Glomerular visceral epithelial cell (primary cell): ENCODE results near the gene LRRC74B.
A peak's percentile ranks its signal among the peaks of the same experiment; 100 is the strongest.
"Not testable (repeated sequence)": the region's sequence is repeated elsewhere in the genome, so short reads cannot be mapped to it uniquely, and the experiment has no call there.

Source experiments
- DNase-seq: peaks from one replicate; pipeline ENCODE4 v3.0.0-alpha.2; 2016; ENCODE audit errors: extremely low spot score

Gene LRRC74B

DNA sequence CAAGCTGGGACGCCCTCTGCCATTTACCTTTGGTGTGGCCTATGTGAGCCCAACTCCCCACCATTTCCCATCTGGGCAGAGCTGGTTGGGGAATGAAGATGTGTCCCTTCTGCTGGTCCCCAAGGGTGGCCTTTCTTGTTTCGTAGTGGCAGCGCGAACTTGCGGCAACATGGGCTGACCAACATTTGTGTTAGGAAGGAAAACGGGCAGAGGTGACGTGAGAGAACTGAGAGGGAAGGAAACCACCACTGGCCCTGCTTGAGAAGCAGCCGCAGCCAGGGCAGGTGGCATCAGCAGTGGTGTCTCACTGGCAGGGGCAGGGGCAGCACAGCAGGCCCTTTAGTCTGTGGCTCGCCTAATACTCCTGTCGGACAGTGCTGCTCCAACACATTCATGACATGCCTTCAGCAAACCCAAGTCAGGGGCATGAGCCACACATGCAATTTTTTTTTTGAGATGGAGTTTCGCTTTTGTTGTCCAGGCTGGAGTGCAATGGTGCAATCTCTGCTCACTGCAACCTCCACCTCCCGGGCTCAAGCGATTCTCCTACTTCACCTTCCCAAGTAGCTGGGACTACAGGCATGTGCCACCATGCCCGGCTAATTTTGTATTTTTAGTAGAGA is 29.9 kb downstream of the LRRC74B start:
- no peak for DNase-seq

DNA sequence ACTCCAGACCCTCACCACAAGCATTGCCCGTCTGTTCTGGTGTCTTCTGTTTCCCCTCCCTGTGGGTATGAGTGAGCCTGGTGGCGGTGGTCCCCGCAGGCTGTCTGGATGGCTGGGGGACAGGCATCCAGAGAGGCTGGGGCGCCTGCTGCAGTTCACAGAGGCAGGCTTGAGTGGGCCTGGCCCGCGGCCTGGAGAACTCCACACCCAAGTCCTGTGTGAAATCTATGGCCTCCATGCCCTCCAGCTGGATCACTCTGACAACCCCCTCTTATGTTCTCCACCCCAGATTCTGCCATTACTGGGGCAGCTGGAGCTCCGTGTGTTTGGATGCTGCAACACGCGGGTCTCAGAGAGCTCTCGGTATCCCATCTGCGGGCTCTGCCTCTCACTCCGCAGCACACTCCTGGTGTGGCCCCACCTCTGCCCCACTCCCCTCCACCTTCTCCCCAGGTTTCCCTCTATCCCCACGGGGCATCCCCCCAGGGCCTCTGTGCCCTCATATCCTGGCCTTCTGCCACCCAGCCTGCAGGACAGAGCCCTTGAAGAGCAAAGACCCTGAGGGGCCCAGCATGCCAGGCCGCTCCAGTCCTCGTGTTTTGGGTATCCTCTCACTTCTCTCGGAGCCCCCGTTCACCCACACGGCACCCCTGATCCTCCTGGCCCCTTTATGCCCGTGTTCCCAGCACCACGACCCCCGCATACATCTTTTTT is 31.3 kb downstream of the LRRC74B start:
- no peak for DNase-seq

DNA sequence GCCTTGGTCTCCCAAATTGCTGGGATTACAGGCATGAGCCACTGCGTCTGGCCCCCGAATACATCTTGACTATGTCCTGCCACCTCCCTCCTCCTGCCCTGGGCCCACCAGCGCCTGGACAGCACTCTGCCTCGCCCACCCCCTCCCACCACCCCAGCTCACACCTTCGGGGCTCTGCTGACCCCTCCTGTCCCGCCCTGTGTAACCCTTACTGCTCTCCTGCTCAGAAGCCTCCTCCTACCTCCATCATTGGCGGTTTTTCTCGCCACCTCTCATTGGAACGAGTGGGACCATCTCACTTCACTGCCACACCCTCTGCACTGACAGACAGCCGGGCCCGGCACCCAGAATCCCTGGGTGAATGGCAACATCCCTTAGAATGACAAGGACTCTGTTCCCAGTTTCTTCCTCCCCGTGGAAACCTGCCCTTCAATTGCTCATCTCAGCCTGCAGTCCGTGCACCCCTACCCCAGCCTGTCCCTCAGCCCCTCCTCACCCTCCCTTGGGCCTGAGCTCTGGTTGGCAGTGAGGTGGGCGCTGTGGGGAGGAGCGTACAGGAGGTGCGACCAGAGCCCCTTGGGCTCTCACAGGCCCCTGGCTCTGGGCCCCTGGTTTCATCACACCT is 32.2 kb downstream of the LRRC74B start:
- no peak for DNase-seq

DNA sequence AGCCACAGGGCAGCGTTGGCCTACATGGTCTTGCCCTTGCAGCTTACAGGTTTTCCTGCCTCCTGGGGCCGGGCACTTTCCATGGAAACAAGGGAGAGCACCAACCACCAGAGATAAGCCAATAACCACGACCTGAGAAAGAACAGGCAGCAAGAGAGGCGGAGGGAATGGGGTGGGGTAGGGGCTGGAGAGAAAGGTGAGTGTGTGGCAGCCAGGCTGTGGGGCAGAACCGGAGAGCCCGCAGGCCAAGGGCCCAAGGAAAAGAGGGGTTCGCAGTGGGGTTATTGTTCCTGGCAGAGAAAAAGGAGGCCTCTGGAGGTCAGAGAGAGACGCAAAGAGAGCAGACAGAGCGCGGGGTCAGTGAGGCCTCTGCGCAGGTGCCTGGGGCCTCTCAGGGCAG is 33.2 kb downstream of the LRRC74B start:
- DNase-seq: no peak

DNA sequence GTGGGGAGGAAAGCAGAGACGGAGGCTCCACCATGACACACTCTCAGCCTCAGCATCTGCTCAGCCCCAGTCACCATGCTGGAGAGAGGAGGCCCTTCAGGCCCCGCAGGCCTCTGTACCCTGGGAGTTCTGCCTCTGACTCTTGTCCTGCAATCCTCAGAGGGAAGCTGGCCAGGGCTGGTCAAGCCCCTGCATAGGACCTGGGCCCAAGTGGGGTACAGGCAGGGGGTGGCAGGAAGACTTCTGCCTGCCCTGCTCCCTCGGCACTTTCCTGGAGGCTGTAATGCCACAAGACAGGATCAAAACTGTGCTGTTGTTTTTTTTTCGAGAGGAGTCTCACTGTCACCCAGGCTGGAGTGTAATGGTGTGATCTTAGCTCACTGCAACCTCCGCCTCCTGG is 33.7 kb downstream of the LRRC74B start:
- DNase-seq: no peak

DNA sequence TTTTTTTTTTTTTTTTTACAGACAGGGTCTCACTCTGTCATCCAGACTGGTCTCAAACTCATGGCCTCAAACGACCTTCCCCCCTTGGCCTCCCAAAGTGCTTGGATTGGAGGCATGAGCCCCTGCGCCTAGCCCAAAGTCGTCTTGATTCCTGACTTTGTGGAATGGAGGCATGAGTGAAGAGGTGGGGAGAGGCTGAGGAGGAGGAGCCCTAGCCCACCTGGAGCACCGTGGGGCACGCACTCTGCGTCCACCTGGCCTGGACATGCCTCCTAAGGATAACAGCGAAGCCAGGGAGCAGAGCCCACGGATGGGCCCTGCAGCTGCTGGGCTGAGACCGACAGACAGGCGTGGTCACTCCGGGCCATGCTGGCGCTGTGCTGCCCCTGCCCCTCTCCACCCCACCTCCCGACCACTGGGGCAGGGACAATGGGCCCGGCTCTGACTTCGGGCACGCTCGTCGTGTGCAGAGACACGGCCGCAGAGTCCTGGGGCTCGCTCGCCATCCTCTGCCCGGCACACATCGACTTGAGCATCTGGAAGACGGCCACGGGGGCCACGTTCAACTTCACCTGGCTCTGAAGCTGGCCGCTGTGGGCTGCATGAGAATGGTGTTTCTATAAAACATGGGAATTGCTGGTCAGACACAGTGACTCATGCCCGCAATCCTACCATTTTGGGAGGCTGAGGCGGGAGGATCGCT is 34.8 kb downstream of the LRRC74B start:
- DNase-seq: no peak

DNA sequence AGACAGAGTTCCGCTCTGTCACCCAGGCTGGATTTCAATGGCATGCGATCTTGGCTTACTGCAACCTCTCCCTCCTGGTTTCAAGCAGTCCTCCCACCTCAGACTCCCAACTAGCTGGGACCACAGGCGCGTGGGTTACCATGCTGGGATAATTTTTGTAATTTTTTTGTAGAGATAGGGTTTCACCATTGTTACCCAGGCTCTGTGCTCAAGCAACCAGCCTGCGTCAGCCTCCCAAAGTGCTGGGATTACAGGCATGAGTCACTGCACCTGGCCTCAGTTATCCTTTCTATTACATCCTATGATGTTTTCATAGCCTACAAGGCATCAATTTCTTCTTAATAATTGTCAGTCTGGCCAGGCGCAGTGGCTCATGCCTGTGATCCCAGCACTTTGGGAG is 36.5 kb downstream of the LRRC74B start:
- DNase-seq: no peak

DNA sequence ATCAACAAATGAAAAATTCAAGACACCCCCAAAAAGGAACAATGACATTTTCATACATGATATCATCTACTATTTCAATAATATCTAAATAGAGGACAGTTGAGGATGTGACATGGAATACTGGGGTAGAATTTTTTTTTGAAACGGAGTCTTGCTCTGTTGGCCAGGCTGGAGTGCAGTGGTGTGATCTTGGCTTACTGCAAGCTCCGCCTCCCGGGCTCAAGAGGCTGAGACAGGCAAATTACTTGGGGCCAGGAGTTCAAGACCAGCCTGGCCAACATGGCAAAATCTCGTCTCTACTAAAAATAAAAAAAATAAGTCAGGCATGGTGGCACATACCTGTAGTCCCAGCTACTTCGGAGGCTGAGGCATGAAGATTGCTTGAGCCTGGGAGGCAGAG is 41.4 kb downstream of the LRRC74B start:
- no peak for DNase-seq

DNA sequence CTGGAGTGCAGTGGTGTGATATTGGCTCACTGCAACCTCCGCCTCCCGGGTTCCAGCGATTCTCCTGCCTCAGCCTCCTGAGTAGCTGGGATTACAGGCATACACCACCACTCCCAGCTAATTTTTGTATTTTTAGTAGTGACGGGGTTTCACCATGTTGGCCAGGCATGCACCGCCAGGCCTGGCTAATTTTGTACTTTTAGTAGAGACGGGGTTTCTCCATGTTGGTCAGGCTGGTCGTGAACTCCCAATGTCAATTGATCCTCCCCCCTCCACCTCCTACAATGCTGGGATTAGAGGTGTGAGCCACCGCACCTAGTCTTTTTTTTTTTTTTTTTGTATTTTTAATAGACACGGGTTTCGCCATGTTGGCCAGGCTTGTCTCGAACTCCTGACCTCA is 42.2 kb downstream of the LRRC74B start:
- DNase-seq: not testable (repeated sequence)

DNA sequence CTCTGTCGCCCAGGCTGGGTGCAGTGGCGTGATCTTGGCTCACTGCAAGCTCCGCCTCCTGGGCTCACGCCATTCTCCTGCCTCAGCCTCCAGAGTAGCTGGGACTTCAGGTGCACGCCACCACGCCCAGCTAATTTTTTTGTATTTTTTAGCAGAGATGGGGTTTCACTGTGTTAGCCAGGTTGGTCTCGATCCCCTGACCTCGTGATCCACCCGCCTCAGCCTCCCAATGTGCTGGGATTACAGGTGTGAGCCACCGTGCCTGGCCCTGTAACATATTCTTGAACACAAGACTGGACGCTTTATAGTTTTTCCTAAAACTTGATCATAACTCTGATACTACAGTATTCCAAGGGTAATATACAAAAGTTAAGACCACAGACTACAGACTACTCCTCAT is 45.5 kb downstream of the LRRC74B start:
- not testable (repeated sequence) for DNase-seq

DNA sequence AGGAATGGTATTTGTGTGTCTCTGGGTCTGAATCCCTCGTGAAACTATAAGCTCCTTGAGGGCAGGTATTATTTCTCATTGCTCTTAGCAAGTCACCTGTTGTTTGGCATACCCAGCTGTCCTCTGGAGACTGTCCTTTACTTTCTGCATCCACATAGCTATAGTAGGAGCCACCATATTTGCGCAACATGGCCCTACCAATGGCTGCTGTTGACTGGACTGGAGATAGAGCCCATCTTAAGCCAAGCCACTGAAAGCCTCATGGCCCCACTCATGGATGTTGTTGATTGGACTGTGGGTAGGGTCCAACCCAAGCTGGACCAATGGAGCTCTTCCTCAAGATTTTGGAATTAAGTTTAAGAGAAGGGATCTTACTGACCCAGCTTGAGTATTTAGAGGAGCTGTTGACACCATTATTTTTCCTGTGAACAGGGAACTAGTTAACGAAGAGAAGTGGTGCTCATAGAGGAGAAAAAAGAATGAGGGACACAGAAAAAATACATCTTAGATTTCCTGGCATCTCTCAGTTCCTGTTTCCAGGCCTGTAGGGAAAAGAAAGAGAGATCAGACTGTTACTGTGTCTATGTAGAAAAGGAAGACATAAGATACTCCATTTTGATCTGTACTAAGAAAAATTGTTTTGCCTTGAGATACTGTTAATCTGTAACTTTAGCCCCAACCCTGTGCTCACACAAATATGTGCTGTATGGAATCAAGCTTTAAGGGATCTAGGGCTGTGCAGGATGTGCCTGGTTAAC is 47.2 kb downstream of the LRRC74B start:
- no peak for DNase-seq

DNA sequence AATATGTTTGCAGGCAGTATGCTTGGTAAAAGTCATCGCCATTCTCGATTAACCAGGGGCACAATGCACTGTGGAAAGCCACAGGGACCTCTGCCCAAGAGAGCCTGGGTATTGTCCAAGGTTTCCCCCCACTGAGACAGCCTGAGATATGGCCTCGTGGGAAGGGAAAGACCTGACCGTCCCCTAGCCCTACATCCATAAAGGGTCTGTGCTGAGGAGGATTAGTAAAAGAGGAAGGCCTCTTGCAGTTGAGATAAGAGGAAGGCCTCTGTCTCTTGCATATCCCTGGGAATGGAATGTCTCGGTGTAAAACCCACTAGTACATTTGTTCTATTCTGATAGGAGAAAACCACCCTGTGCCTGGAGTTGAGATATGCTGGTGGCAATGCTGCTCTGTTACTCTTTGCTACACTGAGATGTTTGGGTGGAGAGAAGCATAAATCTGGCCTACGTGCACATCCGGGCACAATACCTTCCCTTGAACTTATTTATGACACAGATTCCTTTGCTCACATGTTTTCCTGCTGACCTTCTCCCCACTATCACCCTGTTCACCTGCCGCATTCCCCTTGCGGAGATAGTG is 47.9 kb downstream of the LRRC74B start:
- DNase-seq: not testable (repeated sequence)

DNA sequence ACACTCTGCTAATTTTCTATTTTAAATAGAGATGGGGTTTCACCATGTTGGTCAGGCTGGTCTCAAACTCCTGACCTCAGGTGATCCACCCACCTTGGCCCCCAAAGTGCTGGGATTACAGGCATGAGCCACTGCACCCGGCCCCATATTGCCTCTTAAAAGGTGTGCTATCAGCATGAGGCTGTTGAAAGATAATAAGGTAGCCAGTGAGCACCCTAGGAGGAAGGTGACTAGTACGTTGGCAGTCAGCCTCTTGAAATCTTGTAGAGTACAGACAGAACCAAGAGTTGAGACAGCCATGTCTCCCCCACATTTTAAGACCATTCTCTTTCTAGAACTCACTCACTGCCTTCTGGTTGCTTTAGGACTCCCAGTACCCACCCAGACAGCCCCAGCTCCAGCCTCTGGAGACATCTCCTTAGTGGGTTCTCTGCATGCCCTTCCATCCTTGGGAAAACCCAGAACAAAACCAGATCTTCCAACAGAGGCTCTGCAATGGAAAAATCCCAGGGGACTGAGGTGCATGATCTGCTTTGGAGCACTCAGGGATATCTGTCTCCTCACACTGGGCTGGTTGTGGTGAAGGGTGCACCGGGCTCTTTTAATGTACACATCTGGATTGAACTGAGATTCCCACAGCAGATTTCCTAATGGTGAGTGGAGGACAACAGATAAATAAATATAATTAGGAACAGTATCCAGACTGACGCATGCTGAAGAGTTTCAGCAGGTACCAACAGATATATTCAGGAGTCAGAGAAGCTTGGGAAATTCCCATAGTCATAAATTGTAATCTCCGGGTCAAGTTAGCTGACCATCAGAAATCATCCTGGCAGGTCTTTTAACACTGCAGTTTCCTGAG is 49.4 kb downstream of the LRRC74B start:
- DNase-seq: no peak

DNA sequence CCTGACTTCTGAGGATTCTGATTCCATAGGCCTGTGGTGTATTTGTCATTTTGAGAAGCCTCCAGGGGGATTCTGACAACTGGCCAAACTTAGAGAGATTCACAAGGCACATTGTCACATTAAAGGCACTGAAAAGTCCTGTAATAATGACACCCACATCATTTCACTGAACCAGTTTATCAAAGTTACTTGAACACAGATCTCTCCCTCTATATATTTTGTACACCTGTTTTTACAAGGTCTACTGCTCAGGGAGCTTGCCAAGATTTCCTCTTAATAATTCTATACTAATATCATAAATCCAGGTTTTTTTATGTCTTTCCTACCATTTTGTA is 50.0 kb downstream of the LRRC74B start:
- no peak for DNase-seq

DNA sequence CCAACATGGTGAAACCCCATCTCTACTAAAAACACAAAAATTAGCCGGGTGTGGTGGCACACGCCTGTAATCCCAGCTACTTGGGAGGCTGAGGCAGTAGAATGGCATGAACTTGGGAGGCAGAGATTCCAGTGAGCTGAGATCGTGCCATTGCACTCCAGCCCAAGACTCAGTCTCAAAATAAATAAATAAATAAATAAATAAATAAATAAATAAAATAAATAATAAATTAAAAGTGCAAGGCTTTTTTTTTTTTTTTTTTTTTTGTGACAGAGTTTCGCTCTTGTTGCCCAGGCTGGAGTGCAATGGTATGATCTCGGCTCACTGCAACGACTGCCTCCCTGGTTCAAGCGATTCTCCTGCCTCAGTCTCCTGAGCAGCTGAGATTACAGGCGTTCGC is 51.1 kb downstream of the LRRC74B start:
- not testable (repeated sequence) for DNase-seq

DNA sequence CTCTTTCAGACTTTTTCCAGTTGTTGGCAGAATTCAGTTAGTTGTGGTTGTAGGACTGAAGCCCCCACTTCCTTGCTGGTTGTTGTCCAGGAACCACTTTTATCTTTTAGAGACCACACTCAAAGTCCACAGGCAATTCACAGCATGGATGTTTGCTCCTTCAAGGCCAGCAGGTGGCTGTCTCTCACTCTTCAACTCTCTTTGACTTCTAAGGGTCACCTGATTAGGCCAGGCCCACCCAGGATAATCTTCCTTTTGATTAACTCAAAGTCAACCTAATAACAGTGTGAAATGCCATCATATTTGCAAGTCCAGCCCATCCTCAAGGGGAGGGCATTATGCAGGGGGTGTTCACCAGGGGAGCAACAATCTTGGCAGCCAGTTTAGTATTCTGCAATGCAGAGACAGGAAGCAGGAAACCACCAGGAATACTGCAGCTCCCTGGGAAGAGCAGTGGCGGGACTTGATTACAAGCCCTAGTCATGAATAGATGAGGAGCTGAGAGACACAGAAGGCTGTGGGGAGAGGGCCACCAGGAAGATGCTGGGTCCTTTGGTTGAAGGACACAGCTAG is 52.4 kb downstream of the LRRC74B start:
- DNase-seq: no peak

DNA sequence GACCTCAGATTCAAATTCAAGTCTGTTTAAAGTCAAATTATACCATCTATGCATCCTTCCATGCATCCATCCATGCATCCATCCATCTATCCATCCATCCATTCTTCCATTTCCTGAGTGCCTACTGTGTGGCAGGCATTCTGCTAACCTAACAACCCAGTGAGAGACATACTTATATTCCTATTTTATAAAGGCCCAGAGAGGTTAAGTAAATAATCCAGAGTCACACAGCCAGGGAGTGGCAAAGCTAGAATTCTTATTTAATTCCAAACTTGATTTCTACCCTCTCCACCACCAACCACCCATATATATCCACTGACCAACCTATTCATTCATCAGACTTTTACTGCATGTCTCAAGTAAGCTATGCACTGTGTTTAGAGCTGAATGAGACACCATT is 53.8 kb downstream of the LRRC74B start:
- DNase-seq: no peak

DNA sequence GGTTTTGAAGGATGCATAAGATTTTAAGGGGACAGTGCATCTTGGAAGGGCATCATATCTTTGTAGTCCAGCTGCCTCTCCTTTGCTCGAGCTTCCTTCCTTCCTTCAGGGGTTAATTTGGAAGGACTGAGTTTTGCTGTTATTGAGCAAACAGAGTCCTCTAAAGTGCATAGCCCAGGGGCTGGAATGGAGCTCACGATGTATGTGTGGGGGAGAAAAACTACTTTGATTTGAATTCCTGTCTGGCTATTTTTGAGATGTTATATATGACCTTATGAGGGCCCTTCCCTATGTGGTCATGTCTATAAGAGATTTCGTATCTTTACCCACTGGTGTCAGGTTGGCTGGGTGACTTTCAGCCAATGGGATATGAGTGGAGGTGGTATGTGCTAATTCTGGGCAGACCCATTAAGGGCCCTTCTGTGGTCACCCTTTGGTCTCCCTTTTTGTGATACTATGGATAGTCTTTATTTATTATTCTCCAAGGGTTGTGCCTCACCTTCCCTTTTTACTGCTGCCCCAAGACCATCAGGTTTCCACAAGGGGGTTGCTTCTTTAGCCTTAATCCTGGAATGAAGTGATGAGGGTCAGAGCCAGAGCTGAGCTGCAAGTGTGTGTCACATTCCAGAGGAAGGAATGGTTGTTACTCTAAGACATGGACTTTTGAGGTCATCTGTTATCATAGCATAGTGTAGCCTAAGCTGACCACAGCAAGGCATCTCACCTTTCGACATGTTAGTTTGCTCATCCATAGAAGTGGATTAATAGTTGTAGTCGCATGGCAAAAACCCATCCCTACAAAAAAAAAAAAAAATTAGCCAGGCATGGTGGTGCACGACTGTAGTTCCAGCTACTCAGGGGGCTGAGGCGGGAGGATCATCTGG is 54.6 kb downstream of the LRRC74B start:
- peak; percentile 20 for DNase-seq

DNA sequence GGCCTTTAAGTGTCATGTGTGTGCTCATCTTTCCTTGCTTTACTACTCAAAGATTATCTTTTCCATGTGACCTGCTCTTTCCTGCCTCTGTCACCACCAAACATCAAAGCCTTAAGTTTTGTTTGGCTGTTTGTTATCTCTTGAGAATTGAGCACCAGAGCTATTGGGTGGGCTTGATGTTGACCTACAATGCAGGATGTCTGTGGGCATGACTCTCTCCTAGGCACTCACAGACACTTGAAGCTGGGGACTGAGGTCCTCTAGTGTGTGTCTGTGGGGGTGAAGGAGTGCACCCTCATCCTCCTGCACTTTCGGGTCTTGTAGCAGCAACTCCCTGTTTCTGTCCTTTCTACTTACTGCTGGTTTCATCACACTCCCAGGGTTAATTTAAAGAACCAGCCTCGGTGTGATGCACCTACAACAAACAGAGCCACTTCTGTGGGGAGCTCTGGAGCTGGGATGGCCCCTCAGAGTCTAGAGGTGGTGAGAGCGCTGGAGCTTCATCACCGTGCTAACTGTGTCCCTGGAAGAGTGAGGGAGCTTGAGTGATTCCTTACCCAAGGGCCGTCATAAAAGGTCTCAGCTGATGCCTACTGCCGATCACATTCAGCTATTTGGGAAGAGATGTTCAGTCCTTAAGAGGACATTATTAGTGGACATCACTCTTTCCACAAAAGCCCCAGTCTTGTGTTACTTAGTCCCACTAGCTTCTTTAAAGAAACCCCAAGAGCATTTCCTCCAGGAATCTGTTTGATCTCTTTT is 56.3 kb downstream of the LRRC74B start:
- no peak for DNase-seq
